ENCODE results near the gene MUC4.

MUC4 gene

GRCh38 chr3:195855471-195856409 is 44.0 kb upstream of the MUC4 start:
- no peak for DNase-seq (ENCODE audit: extremely low read depth, low read depth)

GRCh38 chr3:195854628-195855294 is 43.0 kb upstream of the MUC4 start:
- no peak for DNase-seq (ENCODE audit: extremely low read depth, low read depth)
- no peak overlapping the region for H3K4me3 ChIP-seq (replicated peaks; ENCODE audit: low read depth, low read length)
- no peak for TF ChIP-seq CTCF (IDR thresholded peaks at IDR 0.05; ENCODE audit: low read depth, low read length, missing control alignments)

More at GRCh38 chr3:195855471-195856409, 44.0 kb upstream of the MUC4 start:
- H3K4me3 ChIP-seq (replicated peaks; ENCODE audit: low read depth, low read length) = no peak overlapping the region
- TF ChIP-seq CTCF (IDR thresholded peaks at IDR 0.05; ENCODE audit: low read depth, low read length, missing control alignments) = no peak

GRCh38 chr3:195853996-195854395 is 42.3 kb upstream of the MUC4 start:
- TF ChIP-seq CTCF (IDR thresholded peaks at IDR 0.05; ENCODE audit: low read depth, low read length, missing control alignments) = no peak
- H3K4me3 ChIP-seq (replicated peaks; ENCODE audit: low read depth, low read length) = no peak overlapping the region
- DNase-seq (ENCODE audit: extremely low read depth, low read depth) = no peak

- H3K4me3 ChIP-seq (replicated peaks; ENCODE audit: low read depth, low read length) = no peak overlapping the region
- no peak for DNase-seq (ENCODE audit: extremely low read depth, low read depth)
- TF ChIP-seq CTCF (IDR thresholded peaks at IDR 0.05; ENCODE audit: low read depth, low read length, missing control alignments) = no peak
These were observed 41.3 kb upstream of the MUC4 start for GRCh38 chr3:195853036-195853435.

GRCh38 chr3:195850857-195851543 is 39.3 kb upstream of the MUC4 start:
- peak; percentile 88 for DNase-seq (ENCODE audit: extremely low read depth, low read depth)
- peak; percentile 100 for TF ChIP-seq CTCF (IDR thresholded peaks at IDR 0.05; ENCODE audit: low read depth, low read length, missing control alignments)
- H3K4me3 ChIP-seq (replicated peaks; ENCODE audit: low read depth, low read length) = no peak overlapping the region

GRCh38 chr3:195849322-195850074 is 37.8 kb upstream of the MUC4 start:
- TF ChIP-seq CTCF (IDR thresholded peaks at IDR 0.05; ENCODE audit: low read depth, low read length, missing control alignments) = no peak
- H3K4me3 ChIP-seq (replicated peaks; ENCODE audit: low read depth, low read length) = no peak overlapping the region
- no peak for DNase-seq (ENCODE audit: extremely low read depth, low read depth)
